Dedifferentiated amniotic fluid mesenchymal stem cell (primary cell): ENCODE results near the gene CLDN1.
"Not testable (repeated sequence)": the region's sequence is repeated elsewhere in the genome, so short reads cannot be mapped to it uniquely, and the experiment has no call there.

Experiments
- DNase-seq: peaks from one replicate; pipeline ENCODE4 v3.0.0-alpha.2; 2016; ENCODE audit errors: extremely low spot score

The CLDN1 gene

GRCh38 chr3:190293621-190294020 lies 28.6 kb downstream of the CLDN1 start:
- DNase-seq = no peak

- no peak for DNase-seq
Observed at GRCh38 chr3:190291994-190292584, 30.2 kb downstream of the CLDN1 start.

GRCh38 chr3:190289989-190290388 lies 32.3 kb downstream of the CLDN1 start:
- DNase-seq = no peak

- DNase-seq = no peak
Observed at GRCh38 chr3:190288836-190289235, 33.4 kb downstream of the CLDN1 start.

GRCh38 chr3:190286014-190286413 lies 36.2 kb downstream of the CLDN1 start:
- no peak for DNase-seq

GRCh38 chr3:190281308-190282051 lies 40.8 kb downstream of the CLDN1 start:
- DNase-seq = no peak

- no peak for DNase-seq
Observed at GRCh38 chr3:190279690-190280089, 42.6 kb downstream of the CLDN1 start.

- no peak for DNase-seq
Observed at GRCh38 chr3:190272747-190273146, 49.5 kb downstream of the CLDN1 start.

GRCh38 chr3:190269101-190269500 lies 53.1 kb downstream of the CLDN1 start:
- no peak for DNase-seq

GRCh38 chr3:190267464-190267863 lies 54.8 kb downstream of the CLDN1 start:
- DNase-seq = not testable (repeated sequence)

- DNase-seq = no peak
Observed at GRCh38 chr3:190266913-190267290, 55.3 kb downstream of the CLDN1 start.

GRCh38 chr3:190266265-190266912 lies 55.9 kb downstream of the CLDN1 start:
- no peak for DNase-seq

- DNase-seq = peak; percentile 23
Observed at GRCh38 chr3:190265796-190266195, 56.5 kb downstream of the CLDN1 start.

- DNase-seq = no peak
Observed at GRCh38 chr3:190265126-190265525, 57.1 kb downstream of the CLDN1 start.

- DNase-seq = no peak
Observed at GRCh38 chr3:190261740-190262139, 60.5 kb downstream of the CLDN1 start.

GRCh38 chr3:190261015-190261414 lies 61.2 kb downstream of the CLDN1 start:
- DNase-seq = no peak

- no peak for DNase-seq
Observed at GRCh38 chr3:190260301-190260700, 61.9 kb downstream of the CLDN1 start.

- DNase-seq = no peak
Observed at GRCh38 chr3:190258634-190259033, 63.6 kb downstream of the CLDN1 start.
